AG04450 (cell line): ENCODE results near the gene ZKSCAN5. TPM values are rescaled to one million over a fixed set of nuclear protein-coding genes. Genes with fewer than 3 reads are reported as not detected.

Experiments
- CTCF ChIA-PET: fragments of 300-600, 350-600 bp; formaldehyde crosslinking; extraction: SDS; loops from one replicate; lab custom pipeline; 2022; ENCODE audit warnings: antibody characterized with exemption, inconsistent platforms; lab: Charles Lee
- POLR2A ChIA-PET: fragments of 350-600 bp; formaldehyde crosslinking; extraction: SDS; loops from one replicate; lab custom pipeline; 2021; ENCODE audit warnings: antibody characterized with exemption, inconsistent platforms; lab: Yijun Ruan, JAX
- DNase-seq: peaks from one replicate; pipeline ENCODE4 v3.0.0-alpha.2; 2011; ENCODE audit warnings: low read depth, low spot score
- H3K27ac ChIP-seq: one replicate; pipeline ENCODE4 v1.5.1; 2012; ENCODE audit warnings: low read depth, low read length, control low read depth
- H3K27me3 ChIP-seq: one replicate; pipeline ENCODE4 v1.6.0; 2012; ENCODE audit warnings: low read length; ENCODE audit not compliant: control insufficient read depth, insufficient read depth
- H3K4me3 ChIP-seq: 2 replicates; pipeline ENCODE4 v1.5.1; 2011; ENCODE audit warnings: mild to moderate bottlenecking, low read depth, low read length, control low read depth
- H3K9me3 ChIP-seq: 2 replicates; pipeline ENCODE4 v1.5.1; 2012; ENCODE audit warnings: low read length; ENCODE audit not compliant: control insufficient read depth, insufficient read depth
- polyA plus RNA-seq: library from polyadenylated mRNA; depleted of rRNA; stranded (reverse); fragments of >200 nt; gene quantifications from 2 replicates; pipeline ENCODE4 v1.2.3, GENCODE V29; 2011
- TF ChIP-seq, protein P1 (sequence below): IDR thresholded peaks from 2 replicates; pipeline ENCODE4 v1.5.1; 2011; ENCODE audit warnings: low read depth, low read length, control low read depth, inconsistent platforms

Gene ZKSCAN5
- polyA plus RNA-seq, 1 experiment = 13.4 TPM

DNA sequence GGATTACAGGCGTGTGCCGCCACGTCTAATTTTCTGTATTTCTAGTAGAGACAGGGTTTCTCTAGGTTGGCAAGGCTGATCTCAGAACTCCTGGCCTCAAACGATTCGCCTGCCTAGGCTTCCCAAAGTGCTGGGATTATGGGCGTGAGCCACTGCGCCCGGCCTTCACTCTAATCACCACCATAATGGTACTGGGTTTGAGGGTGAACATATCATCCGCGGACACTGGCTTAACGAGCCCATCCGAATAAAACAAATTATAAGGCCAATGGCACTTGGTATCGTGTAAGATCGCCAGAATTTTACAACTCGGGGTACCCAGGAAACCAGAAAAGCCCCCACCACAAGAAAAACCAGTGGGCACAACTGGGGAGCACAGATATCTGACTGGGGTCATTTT is 46.9 kb downstream of the ZKSCAN5 start:
- no peaks in the 10 kb centered on the region; the same call in 1 of the 2 replicates for H3K9me3 ChIP-seq
- no peaks in the 10 kb centered on the region for H3K27me3 ChIP-seq
- DNase-seq = no peak
- peak overlapping the region; percentile 85 for H3K27ac ChIP-seq
- ChIA-PET CTCF (no interaction called here), POLR2A (no interaction called here)
- H3K4me3 ChIP-seq = peak overlapping the region; percentile 98
- TF ChIP-seq, protein P1, sequence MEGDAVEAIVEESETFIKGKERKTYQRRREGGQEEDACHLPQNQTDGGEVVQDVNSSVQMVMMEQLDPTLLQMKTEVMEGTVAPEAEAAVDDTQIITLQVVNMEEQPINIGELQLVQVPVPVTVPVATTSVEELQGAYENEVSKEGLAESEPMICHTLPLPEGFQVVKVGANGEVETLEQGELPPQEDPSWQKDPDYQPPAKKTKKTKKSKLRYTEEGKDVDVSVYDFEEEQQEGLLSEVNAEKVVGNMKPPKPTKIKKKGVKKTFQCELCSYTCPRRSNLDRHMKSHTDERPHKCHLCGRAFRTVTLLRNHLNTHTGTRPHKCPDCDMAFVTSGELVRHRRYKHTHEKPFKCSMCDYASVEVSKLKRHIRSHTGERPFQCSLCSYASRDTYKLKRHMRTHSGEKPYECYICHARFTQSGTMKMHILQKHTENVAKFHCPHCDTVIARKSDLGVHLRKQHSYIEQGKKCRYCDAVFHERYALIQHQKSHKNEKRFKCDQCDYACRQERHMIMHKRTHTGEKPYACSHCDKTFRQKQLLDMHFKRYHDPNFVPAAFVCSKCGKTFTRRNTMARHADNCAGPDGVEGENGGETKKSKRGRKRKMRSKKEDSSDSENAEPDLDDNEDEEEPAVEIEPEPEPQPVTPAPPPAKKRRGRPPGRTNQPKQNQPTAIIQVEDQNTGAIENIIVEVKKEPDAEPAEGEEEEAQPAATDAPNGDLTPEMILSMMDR = no peak

DNA sequence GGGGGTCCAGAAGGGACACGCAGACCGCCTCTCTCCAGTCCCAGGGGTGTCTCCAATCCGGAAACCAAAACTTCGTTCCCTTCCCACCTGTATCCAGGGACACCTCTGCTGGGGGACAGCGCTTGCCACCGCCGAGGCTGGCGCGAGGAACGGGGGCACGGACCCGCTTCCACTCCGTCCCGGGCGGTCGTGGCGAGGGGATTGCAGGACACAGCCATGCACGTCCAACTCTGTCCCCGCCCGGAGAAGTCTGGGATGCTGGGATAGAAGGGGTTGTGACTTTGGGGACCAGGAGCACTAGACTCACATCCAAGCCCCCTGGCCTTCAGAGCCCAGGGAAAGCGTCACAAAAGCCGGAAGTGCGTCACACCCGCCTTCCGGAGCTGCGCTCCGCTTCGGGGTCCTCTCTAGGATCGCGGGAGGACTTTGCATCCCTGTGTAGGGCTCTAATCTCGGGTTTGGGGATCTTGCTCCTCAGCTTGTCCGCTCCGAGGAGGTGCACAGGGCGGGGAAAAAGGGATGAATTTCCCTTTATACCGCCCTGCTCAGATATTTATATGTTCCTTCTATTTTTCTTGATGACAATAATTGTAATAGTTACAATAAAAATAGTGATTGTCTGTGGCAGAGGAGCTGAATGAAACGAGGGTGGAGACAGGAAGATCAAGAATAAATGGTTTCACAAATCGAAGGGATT is 47.5 kb downstream of the ZKSCAN5 start, which contains the start of gene FAM200A:
Gene FAM200A (minus strand): TSS at position 348 of the 697 bp plus-strand sequence. CDS start 3,707 bp downstream, outside the sequence.
- POLR2A ChIA-PET = interaction anchor here (0.6 to 0.9 kb wide), 3 partner anchors 10 to 52 kb away, joined by 3 to 5 read pairs (median 3); partner anchors contain the start of genes ZKSCAN5 and ZNF394
- TF ChIP-seq, protein P1 = no peak
- no peaks in the 10 kb centered on the region; the same call in 1 of the 2 replicates for H3K9me3 ChIP-seq
- peak within 1 kb of the TSS; percentile 85 for H3K27ac ChIP-seq
- H3K27me3 ChIP-seq = no peaks in the 10 kb centered on the region
- DNase-seq = peak; percentile 72
- CTCF ChIA-PET = no interaction called here
- peak within 1 kb of the TSS; percentile 98 for H3K4me3 ChIP-seq

DNA sequence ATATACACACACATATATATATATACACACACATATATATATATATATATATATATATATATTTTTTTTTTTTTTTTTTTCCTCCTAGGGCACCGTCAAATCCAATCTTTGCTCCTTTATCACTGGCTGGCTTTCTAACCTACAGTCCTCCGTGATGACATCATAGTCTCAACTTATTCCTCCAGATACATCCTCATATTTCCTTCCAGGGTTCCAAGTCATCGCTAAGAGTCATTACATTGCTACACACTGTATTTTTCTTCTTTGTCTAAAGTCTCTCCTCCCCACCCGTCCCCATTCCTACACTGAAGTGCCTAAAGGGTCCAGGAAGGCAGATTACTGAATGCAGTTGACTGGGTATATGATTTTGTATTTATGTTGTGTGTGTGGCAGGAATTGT is 48.6 kb downstream of the ZKSCAN5 start:
- ChIA-PET CTCF (no interaction called here), POLR2A (no interaction called here)
- no peak for DNase-seq
- no peaks in the 10 kb centered on the region; the same call in 1 of the 2 replicates for H3K9me3 ChIP-seq
- no peak overlapping the region for H3K4me3 ChIP-seq
- H3K27me3 ChIP-seq = no peaks in the 10 kb centered on the region
- H3K27ac ChIP-seq = no peak overlapping the region
- TF ChIP-seq, protein P1 = no peak

DNA sequence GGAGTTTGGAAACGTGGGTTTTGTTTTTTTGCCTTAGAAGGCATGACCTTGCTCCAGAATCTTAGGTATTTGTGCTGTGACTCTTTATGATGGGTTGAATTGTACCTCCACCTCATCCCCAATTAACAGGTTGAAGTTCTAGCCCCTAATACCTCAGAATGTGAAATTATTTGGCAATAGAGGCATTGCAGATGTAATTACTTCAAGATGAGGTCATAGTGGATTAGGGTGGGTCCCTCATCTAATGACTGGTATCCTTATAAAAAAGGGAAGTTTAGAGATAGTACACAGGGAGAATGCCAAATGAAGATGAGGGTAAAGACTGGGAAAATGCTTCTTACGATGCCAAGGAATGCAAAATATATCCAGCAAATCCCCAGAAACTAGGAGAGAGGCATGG is 50.5 kb downstream of the ZKSCAN5 start:
- Histone ChIP-seq H3K9me3 (peaks cover 5% of the 10 kb centered on the region; the same call in 1 of the 2 replicates), H3K27ac (no peak overlapping the region), H3K27me3 (no peaks in the 10 kb centered on the region), H3K4me3 (no peak overlapping the region)
- TF ChIP-seq, protein P1 = no peak
- no peak for DNase-seq
- CTCF ChIA-PET = no interaction called here
- POLR2A ChIA-PET = no interaction called here

DNA sequence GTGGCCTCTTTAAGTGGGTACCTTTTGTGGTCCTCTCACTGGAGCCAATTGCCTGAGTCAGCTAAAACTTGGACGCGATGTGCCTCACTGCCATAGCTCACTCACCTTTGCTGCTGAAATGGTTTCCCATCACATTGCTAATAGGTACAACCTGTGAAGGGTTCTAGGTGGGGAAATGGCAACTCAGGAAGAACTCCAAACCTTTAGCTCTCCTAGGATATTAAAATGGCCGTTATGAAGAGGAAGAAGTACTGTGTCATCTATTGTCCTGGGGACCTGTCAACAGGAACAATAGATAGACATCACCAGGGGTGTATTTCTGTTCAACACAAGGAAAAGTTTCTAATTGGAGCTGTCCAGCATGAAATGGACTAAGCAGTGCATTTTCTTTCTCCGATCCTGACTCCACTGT is 52.7 kb downstream of the ZKSCAN5 start:
- ChIA-PET CTCF (no interaction called here), POLR2A (interaction anchor here (1.3 to 3.1 kb wide), 3 partner anchors 52 to 362 kb away, joined by 3 to 27 read pairs (median 8); partner anchors contain the start of genes TRIM4, ZKSCAN5 and ZNF394)
- Histone ChIP-seq H3K27ac (no peak overlapping the region), H3K9me3 (peaks cover 5% of the 10 kb centered on the region; the same call in 1 of the 2 replicates), H3K27me3 (no peaks in the 10 kb centered on the region), H3K4me3 (peak overlapping the region; percentile 97)
- no peak for DNase-seq
- TF ChIP-seq, protein P1 = no peak
